Psoas muscle (tissue), 8 donors: ENCODE results near the gene PLXNC1. TPM values are rescaled to one million over a fixed set of nuclear protein-coding genes. Genes with fewer than 3 reads are reported as not detected.

Experiments used
- ATAC-seq, 4 donors: fragments of 200-7000 bp; cut with Tn5 transposase; one replicate each; pipeline ENCODE4 v1.9.1; 2020; ENCODE audit warnings: moderate library complexity in 3 of 4, mild to moderate bottlenecking in 2 of 4
- DNase-seq, 2 donors: peaks; one replicate each; pipeline ENCODE4 v3.0.0-alpha.2; 2020
- H3K27ac ChIP-seq: fragments of 200-600 bp; one replicate; pipeline ENCODE4 v1.8.0; 2022
- H3K27me3 ChIP-seq, 3 donors: fragments of 200-600 bp in 1 of 3; one replicate each; pipeline versions ENCODE4 v1.6.1 to v1.8.0; 2013 to 2022; ENCODE audit warnings: low read length in 2 of 3, mild to moderate bottlenecking in 2 of 3, moderate library complexity in 1 of 3; ENCODE audit not compliant: insufficient read depth in 3 of 3
- H3K36me3 ChIP-seq, 2 donors: fragments of 200-600 bp in 1 of 2; one replicate each; pipeline versions ENCODE4 v1.6.1 to v1.8.0; 2013 to 2022; ENCODE audit warnings: low read depth in 1 of 2, mild to moderate bottlenecking in 1 of 2, moderate library complexity in 1 of 2; ENCODE audit not compliant: insufficient read depth in 1 of 2
- H3K4me1 ChIP-seq: fragments of 200-600 bp; one replicate; pipeline ENCODE4 v1.8.0; 2022
- H3K4me3 ChIP-seq: fragments of 200-600 bp; one replicate; pipeline ENCODE4 v1.8.0; 2022; ENCODE audit warnings: mild to moderate bottlenecking
- H3K9me3 ChIP-seq: fragments of 200-600 bp; one replicate; pipeline ENCODE4 v1.8.0; 2022
- WGBS, 3 donors: extraction: QIAGEN DNeasy Blood & Tissue Kit; methylation state at CpG; one replicate each; pipeline versions ENCODE4 v1.1.6 to v1.1.7; 2013; 5-methylcytosine and 5-hydroxymethylcytosine counted together
- intact Hi-C, 2 donors: fragments of 100-400 bp; cut with DNase I; formaldehyde crosslinking; loops; one replicate each; pipeline versions ENCODE4 v1.11.0 to v1.14.2; 2022
- polyA plus RNA-seq, 3 donors: library from polyadenylated mRNA; stranded (reverse); fragments of 200-250 nt; gene quantifications; one replicate each; pipeline ENCODE4 v1.2.3, GENCODE V29; 2013
- total RNA-seq, 4 donors: library from RNA; stranded (reverse); fragmentation: NEBNext Ultra II Directional in 2 of 4; extraction: Animal tissue kit (Norgen Biotek cat#: 25700) in 2 of 4; gene quantifications; one replicate each; pipeline versions ENCODE4 v1.2.1 to v1.2.4, GENCODE V29; 2021 to 2023
- TF ChIP-seq, protein P1 (sequence below): fragments of 200-600 bp; IDR thresholded peaks from one replicate; pipeline ENCODE4 v1.8.0; 2022; ENCODE audit warnings: antibody characterized with exemption
- donor health status: healthy with polysubstance abuse.
- donor health status: DM: no; HTN: no; CAD: no; lungs with moderate emphysema.
- donor health status: Bipolar disorder and iron deficiency.
- donor health status: healthy.
- donor health status: DM: yes; HTN: yes; CAD: no.
- donor health status: DM: no; HTN: no; CAD: no.
- donor health status: DM: no; HTN: no; CAD: no.
- donor health status: DM: yes; HTN: yes; CAD: no.

PLXNC1 gene
- total and polyA plus RNA-seq, 7 donors, result 0.18 to 4.0 (median 0.52) TPM

DNA sequence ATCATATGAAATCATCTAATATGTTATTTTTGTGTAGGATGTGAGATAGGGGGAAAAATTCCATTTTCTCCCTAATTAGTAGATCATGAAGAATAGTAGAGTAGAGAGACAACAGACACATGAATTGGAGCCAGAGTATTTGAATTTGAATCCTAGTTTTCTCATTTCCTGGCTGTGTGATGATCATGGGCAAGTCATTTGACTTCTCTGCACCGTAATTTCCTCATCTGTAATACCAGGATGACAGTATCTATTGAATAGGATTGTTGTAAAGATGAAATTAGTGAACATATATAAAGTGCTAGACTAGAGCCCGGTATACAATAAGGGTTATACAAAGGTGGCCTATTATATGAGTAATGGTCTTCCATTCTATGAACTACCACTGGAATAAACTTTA is 32.2 kb upstream of the PLXNC1 start:
- Histone ChIP-seq H3K27ac (no peak overlapping the region), H3K27me3 (no peaks in the 10 kb centered on the region), H3K36me3 (no peaks in the 10 kb centered on the region), H3K4me3 (no peak overlapping the region), H3K4me1 (no peaks in the 10 kb centered on the region), H3K9me3 (no peaks in the 10 kb centered on the region)
- no peak for DNase-seq
- intact Hi-C loops, result no loop called here
- TF ChIP-seq, protein P1, sequence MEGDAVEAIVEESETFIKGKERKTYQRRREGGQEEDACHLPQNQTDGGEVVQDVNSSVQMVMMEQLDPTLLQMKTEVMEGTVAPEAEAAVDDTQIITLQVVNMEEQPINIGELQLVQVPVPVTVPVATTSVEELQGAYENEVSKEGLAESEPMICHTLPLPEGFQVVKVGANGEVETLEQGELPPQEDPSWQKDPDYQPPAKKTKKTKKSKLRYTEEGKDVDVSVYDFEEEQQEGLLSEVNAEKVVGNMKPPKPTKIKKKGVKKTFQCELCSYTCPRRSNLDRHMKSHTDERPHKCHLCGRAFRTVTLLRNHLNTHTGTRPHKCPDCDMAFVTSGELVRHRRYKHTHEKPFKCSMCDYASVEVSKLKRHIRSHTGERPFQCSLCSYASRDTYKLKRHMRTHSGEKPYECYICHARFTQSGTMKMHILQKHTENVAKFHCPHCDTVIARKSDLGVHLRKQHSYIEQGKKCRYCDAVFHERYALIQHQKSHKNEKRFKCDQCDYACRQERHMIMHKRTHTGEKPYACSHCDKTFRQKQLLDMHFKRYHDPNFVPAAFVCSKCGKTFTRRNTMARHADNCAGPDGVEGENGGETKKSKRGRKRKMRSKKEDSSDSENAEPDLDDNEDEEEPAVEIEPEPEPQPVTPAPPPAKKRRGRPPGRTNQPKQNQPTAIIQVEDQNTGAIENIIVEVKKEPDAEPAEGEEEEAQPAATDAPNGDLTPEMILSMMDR, result no peak
- 92 to 97% (median 95%) methylated on average over 2 of the region's 2 CpGs for WGBS, 3 donors
- no peak for ATAC-seq

DNA sequence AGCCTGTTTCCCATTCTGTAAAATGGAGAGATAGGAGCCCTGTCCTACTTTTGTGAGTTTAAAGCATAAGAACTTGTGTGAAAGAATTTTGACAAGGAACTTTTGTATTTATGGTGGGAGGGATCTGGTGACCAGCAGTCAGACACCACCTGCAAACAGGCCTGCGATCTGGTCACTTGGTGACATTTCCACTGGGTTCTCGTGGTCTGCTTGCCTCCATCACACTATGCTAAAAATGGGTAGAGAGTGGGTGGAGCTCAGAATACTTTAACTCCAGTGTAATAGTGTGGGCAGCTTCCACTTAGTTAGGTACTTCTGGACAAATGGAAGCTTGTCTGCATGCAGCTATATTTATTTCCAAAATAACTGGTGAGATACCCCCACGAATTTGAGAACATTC is 26.5 kb upstream of the PLXNC1 start:
- intact Hi-C loops, result no loop called here
- no peaks in the 10 kb centered on the region for H3K4me1 ChIP-seq
- WGBS, 3 donors, result 36 to 71% (median 36%) methylated on average over 3 of the region's 3 CpGs
- peaks cover 0 to 7% (median 0%) of the 10 kb centered on the region in 3 donors for H3K27me3 ChIP-seq
- no peaks in the 10 kb centered on the region for H3K36me3 ChIP-seq
- TF ChIP-seq, protein P1, result no peak
- no peak overlapping the region for H3K4me3 ChIP-seq
- no peaks in the 10 kb centered on the region for H3K9me3 ChIP-seq
- ATAC-seq (no peak), DNase-seq (no peak)
- H3K27ac ChIP-seq, result no peak overlapping the region

DNA sequence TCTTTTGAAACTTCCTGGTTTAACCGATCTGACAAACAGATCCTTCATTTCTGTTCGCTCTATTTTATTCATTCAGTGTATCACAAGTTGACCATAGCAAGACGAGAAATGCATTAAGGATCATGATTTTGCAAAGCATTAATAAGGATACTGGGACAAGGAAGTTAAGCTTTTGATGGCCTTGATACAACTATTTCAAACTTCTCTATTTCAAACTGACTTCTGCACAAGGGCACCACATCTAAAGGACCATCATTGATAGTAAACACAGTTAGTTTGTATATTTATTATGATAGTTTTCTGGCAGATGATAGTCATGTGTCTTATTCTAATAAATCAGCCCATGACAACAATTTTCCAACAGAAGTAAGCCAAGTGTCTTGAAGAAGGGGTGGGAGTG is 25.8 kb upstream of the PLXNC1 start:
- DNase-seq (no peak), ATAC-seq (no peak)
- Histone ChIP-seq H3K4me1 (no peaks in the 10 kb centered on the region), H3K9me3 (no peaks in the 10 kb centered on the region), H3K36me3 (no peaks in the 10 kb centered on the region), H3K27me3 (peaks cover 0 to 7% (median 0%) of the 10 kb centered on the region in 3 donors), H3K27ac (no peak overlapping the region), H3K4me3 (no peak overlapping the region)
- 84 to 91% (median 84%) methylated on average over 3 of the region's 3 CpGs for WGBS, 3 donors
- intact Hi-C loops, result no loop called here
- TF ChIP-seq, protein P1, result no peak

DNA sequence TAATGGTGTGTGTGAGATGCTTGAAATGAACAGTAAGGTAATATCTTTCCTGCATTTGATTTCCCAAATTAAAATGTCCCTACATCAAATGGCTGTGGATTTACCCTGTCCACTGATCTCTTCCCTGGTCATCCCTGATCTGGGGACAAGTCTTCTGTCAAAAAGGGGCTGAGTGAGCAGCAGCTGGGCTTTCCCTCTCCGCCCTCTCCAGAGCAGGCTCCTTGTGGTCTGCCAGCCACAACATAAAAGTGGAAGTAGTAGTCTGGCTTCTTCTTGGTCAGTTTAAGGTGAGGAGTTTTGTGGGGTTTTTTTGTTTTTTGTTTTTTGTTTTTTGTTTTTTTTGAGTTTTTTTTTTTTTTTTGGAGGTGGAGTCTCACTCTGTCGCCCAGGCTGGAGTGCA is 25.2 kb upstream of the PLXNC1 start:
- intact Hi-C loops, result no loop called here
- no peak for DNase-seq
- Histone ChIP-seq H3K4me3 (no peak overlapping the region), H3K9me3 (no peaks in the 10 kb centered on the region), H3K27ac (no peak overlapping the region), H3K4me1 (no peaks in the 10 kb centered on the region), H3K27me3 (peaks cover 0 to 7% (median 0%) of the 10 kb centered on the region in 3 donors), H3K36me3 (no peaks in the 10 kb centered on the region)
- TF ChIP-seq, protein P1, result no peak
- ATAC-seq, result no peak
- WGBS, 3 donors, result 82 to 94% (median 93%) methylated on average over 2 of the region's 2 CpGs

DNA sequence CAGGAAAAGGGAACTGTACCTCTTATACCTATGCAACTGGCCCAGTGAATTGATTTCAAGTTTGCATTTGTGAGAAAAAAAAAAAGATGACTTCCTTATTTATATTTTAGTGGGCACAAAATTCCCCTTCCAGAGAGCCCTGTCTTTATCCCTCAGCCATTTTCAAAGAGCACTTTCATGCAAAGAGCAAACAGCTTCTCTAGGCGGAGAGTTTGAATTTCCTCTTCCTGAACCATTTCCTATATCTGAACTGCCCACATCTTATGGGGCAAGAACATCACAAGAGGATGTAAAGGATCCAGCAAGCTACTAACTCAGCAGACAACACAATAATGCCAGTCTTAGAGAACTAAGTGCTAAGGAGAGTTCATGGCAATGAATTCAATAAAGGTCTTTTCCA is 22.3 kb upstream of the PLXNC1 start:
- Histone ChIP-seq H3K9me3 (no peaks in the 10 kb centered on the region), H3K36me3 (no peaks in the 10 kb centered on the region), H3K27ac (no peak overlapping the region), H3K4me1 (no peaks in the 10 kb centered on the region), H3K4me3 (no peak overlapping the region), H3K27me3 (peaks cover 2 to 9% (median 7%) of the 10 kb centered on the region in 3 donors)
- WGBS, 3 donors, result 70 to 74% (median 71%) methylated on average over 1 of the region's 1 CpG
- ATAC-seq (no peak), DNase-seq (no peak)
- intact Hi-C loops, result no loop called here
- TF ChIP-seq, protein P1, result no peak
